T-helper 22 cell (primary cell): Measurements from ENCODE around the gene MSI1.

Experiments
- DNase-seq: peaks from one replicate; pipeline ENCODE4 v3.0.0-alpha.2; 2020; ENCODE audit warnings: low read depth

Gene MSI1

GRCh38 chr12:120368789-120369602 lies at the start of gene MSI1:
TSS of gene MSI1 (minus strand) at chr12:120369164. CDS start at chr12:120369091, 73 bp downstream.
- no peak for DNase-seq

GRCh38 chr12:120417917-120418580 lies 49.1 kb upstream of the MSI1 start:
- DNase-seq = no peak

DNA sequence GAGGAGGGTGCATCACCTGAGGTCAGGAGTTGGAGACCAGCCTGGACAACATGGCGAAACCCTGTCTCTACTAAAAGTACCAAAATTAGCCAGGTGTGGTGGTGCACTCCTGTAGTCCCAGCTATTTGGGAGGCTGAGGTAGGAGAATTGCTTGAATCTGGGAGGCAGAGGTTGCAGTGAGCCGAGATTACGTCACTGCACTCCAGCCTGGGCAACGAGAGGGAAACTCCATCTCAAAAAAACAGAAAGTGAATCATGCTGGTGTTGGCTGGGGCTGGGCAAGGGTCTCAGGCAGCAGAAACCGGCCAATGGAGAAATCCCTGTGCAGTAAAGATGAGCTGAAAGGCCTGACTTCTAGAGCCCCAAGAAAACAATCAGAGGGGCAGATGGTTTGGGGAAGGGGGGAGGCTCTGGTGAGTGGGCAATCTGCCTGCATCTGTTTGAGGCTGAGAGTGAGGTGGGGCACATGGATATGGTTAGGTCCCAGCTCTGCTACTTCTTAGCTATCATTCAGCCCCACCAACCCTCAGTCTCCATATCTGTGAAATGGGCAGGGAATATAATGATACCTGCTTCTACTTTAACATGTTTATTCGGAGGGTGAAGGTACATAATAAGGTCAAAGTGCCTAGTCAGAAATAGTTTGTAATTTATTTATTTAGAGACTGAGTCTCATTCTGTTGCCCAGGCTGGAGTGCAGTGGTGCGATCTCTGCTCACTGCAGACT lies 47.7 kb upstream of the MSI1 start:
- no peak for DNase-seq

DNA sequence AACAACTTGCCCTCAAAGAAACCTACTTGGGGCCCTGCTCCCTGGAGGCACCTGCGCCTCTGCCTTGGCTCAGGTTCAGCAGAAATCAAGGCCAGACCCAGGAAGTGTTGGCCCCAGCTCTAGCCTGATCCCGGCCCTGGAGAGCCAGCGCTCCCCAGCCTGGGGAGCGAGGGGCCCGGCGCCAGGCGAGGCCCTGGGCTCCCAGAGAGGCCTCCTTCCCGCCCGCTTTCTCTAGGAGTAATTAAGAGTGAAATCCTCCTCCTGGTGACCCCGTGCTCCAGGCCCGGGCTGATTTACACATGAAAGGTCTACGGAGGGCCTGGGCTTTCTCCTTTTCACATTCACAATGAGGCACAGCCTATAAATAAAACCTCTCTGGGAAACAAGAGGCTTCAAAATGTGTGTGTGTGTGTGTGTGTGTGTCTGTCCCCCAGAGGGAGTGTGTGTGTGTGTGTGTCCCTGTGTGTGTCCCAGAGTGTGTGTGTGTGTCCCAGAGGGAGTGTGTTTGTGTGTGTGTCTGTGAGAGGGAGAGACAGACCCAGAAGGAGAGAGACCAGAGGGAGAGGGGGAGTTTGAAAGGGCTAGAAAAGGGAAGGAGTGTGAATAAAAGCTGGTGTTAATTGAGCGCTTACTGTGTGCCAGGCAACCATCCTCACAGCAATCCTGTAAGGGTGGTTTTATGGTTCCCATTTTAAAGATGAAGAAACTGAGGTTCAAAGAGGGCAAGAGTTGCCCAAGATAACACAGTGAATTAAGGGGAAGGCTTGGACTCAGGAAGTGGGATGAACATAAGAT lies 45.1 kb upstream of the MSI1 start:
- DNase-seq = no peak

- no peak for DNase-seq
Observed at GRCh38 chr12:120412421-120412820, 43.5 kb upstream of the MSI1 start.

DNA sequence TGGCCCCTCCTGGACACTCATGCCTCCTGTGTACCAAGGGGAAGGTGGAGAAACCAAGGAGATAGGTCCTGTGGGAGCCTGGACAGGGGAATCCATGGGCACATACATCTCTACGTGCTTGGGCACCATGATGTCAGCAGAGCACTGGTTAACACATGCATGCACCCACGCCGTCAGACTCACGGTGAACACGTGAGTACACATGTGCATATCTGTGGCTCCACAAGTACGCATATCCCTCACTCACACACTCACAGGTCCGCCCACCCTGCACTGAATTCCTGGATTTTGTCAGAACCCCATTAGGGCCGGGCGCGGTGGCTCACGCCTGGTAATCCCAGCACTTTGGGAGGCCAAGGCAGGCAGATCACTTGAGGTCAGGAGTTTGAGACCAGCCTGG lies 39.8 kb upstream of the MSI1 start:
- no peak for DNase-seq

DNA sequence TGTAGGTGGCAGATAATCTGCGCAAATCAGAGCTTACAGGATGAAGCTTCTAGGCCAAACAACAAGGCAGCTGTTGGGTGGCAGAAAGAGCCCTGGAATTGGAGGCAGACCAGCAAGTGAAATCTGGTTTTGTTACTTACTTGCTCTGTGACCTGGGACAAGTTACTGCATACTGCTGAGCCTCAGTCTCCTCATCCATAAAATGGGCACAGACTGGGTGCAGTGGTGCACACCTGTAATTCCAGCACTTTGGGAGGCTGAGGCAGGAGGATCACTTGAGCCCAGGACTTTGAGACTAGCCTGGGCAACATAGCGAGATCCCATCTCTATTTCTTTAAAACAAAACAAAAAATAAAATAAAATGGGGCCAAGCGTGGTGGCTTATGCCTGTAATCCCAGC lies 37.6 kb upstream of the MSI1 start:
- no peak for DNase-seq

- no peak for DNase-seq
Observed at GRCh38 chr12:120406069-120406468, 37.1 kb upstream of the MSI1 start.

- DNase-seq = no peak
Observed at GRCh38 chr12:120404271-120404670, 35.3 kb upstream of the MSI1 start.

GRCh38 chr12:120403869-120404268 lies 34.9 kb upstream of the MSI1 start:
- DNase-seq = no peak

GRCh38 chr12:120402217-120402616 lies 33.3 kb upstream of the MSI1 start:
- DNase-seq = no peak

GRCh38 chr12:120399531-120399930 lies 30.6 kb upstream of the MSI1 start:
- no peak for DNase-seq

DNA sequence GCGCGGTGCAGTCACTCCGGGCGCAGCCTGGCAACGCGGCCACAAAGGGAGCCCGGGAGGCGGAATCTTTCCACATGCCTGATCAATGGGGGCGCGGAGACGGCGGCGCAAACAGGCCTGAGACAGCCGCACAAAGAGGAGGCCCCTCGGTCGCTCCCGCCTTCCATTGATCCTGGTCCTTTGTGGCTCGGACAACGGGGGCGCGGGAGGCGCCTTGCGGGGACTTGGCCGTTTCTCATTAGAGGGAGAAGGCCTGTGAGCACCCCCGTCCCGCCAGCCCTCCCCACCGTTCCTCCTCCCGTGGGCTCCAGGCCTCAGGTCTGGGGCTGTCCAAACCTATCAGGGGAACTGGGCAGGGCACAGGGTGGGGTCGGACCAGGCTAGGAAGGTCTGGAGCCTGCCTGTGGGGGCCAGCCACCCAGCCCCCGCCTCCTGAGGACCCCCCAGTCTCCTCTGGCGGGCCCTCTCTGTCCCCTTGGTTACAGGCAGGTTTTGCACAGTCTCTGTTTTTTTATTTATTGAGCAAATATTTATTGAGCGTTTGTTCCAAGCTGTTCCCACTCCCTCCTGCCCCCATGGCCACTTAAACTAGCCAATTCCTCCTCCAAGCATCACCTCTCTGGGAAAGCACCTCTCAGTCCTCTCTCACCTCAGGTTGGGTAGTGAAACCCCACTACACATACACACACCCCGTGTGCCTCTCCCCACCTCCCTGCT lies 29.0 kb upstream of the MSI1 start:
- DNase-seq = no peak

- DNase-seq = no peak
Observed at GRCh38 chr12:120394483-120395367, 25.8 kb upstream of the MSI1 start.

DNA sequence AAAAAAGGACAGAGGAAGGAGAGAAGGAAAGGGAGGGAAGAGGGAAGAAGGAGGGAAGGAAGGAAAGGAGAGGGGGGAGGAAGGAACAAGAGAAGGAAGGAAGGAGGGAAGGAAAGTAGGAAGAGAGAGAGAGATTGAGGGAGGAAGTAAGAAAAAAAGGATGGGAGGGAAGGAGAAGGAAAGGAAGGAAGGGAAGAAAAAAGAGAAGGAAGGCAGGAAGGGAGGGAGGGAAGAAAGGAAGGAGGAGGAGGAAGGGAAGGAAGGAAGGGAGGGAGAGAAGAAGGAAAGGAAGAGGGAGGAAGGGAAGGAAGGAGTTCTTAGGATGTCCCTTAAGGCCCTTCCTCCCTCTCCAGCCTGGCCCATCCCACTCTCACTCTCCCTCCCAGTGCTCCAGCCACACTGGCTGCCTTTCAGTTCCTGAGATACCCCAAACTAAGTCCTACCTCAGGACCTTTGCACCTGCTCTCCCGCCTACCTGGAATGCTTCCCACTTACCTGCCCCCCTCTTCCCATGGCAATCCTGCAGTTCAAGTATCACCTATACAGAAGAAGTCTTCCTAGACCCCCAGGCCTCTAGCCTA lies 21.7 kb upstream of the MSI1 start:
- no peak for DNase-seq

DNA sequence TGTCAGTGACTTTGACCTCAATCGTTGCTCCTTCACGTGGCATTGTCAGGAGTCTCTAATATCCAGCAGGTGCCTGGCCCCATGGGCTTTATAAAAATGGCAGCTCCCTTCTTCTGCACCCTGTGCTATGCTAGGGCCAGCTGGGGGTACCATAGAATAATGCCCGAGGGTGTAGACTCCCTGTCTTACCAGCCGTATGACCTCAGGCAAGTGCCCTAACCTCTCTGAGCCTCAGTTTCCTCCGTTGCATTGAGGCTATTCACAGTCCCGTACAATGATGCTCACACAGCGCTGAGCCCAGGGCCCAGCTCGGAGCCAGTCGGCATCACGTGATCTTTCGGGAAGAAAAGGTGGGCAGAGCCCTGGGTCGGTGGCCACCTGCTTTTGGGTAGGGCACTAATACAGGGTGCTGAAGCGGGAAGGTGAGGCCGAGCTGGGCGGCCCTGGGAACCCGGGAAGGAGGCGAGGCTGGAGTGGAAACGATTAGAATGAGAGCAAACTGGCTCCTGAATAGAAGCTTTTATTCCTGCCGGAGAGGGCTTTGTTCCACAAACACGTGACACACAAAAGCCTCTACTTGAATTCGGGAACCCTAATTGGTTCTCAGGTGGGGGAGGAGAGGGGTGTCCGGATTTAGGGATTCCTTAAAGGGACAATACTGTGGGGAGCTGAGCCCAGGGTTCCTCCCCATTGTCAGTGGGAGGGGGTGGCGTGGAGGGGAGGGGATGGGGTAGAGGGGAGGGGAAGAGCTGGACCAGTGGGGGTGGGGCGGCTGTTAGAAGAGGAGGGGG lies 19.9 kb upstream of the MSI1 start:
- DNase-seq = no peak

GRCh38 chr12:120381752-120382419 lies 12.9 kb upstream of the MSI1 start:
- no peak for DNase-seq

DNA sequence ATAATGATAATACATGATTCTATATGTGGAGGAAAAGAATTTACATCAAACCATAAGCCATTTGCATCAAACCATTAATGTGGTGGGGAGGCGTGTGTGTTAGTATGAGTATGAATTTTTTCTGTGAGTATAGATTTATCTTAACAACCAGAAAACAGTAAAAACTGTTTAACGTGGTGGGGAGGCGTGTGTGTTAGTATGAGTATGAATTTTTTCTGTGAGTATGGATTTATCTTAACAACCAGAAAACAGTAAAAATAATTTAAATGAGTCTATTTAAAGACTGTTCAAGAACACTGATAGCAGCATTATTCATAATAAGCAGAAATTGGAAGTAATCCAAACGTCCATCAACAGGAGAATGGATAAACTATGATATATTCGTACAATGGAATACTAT lies 9.1 kb upstream of the MSI1 start:
- DNase-seq = no peak

GRCh38 chr12:120377611-120378010 lies 8.6 kb upstream of the MSI1 start:
- DNase-seq = no peak
